C4-2B (cell line): ENCODE data around the gene PEX5L.

Source experiments
- CTCF ChIP-seq: fragments of 450-650 bp; conservative IDR thresholded peaks from 2 replicates; pipeline ENCODE4 v1.5.1; 2017; ENCODE audit warnings: mild to moderate bottlenecking
- ZFX ChIP-seq: fragments of 450-650 bp; IDR thresholded peaks from 2 replicates; pipeline ENCODE4 v1.6.1; 2017

DNA sequence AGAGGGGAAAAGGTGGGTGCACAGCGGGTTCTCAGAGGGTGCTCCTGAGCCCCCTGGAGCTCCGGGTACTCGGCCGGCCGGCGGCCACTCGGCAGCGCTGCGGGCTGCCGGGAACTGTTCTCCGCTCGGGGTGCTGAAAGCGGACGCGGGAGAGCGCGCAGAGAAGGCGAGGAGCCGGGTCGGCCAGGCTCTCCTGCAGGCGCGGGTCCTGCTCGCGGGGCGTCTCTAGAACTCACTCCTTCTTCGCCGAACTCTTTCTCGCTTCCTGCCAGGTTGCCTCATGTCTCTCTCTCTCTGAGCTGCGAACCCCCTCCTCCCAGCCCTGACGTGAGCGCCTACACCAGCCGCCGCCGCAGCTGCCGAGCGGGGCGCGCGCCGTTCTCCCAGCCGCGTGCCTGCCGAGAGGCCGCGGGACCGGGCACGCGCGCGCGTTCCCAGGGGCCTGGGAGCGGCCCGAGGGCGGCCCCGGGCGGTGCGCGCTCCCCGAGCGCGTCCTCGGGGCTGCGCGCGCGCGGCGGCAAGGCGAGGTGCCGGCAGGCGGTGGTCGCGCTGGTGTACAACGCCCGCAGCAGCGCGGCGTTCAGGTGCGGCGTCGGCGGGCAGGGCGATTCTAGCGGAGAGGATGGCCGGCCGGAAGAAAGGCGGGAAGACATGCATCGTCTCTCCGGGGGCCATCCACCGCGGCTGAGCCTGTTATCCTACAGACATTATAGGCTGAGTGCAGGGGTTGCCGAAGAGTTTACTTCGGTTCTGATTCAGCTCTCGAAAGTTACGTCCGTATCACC is at the start of gene PEX5L:
- TF ChIP-seq CTCF: no peak
- TF ChIP-seq ZFX: no peak
